Muscle of back (tissue), 11 donors: ENCODE data around the gene GDPD3. TPM values are rescaled to one million over a fixed set of nuclear protein-coding genes. Genes with fewer than 3 reads are reported as not detected.

ENCODE experiments used
- DNase-seq, 3 donors: peaks; one replicate each; pipeline versions ENCODE4 v3.0.0 to v3.0.0-alpha.2; 2013
- polyA plus RNA-seq, 10 donors: library from polyadenylated mRNA; unstranded; fragments of 120-200 nt; gene quantifications; one replicate each; pipeline ENCODE4 v1.2.1, GENCODE V29; 2013; ENCODE audit not compliant: insufficient read length in 10 of 10

The GDPD3 gene
- polyA plus RNA-seq, 10 donors: 3.9 to 9.5 (median 5.3) TPM

DNA sequence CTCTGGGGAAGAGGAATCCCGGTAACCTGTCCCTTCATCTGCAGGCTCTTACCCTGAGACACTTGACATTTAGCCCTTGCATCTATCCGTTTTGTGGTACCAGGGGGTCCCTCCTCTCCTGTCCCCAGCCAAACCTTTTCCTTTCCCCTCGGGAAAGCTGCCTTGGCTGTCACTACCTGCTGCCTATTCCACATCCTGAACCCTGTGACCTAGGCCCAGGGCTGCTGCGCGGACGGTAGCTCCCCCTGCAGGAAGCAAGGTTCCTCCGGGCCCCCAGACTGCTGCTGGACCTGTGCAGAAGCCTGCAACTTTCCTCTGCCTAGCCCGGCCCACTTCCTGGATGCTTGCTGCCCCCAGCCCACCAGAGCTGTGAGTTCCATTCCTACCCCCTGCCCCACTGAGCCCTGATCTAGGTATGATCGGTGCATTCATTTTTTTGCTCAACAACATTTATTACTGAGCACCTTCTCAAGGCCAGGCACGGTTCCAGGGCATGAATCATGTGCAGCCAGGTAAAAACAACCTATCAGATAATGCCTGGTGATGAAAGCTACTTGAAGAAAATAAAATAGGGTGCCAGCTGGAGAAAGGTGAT lies 58.3 kb downstream of the GDPD3 start:
- no peak for DNase-seq

Other genes with a start within 250 kb of the GDPD3 start
- 1 to 10 TPM in 9 of 10 donors, under 1 TPM in 1; 0.87 to 4.2 (median 1.8) TPM for gene SEZ6L2, start 214.0 kb downstream of the GDPD3 start, polyA plus RNA-seq
- gene ASPHD1, start 213.0 kb downstream of the GDPD3 start, polyA plus RNA-seq: under 1 TPM; 0.19 to 0.79 (median 0.46) TPM
- 10 to 100 TPM in 5 of 10 donors, 1 to 10 TPM in 5; 7.8 to 14.5 (median 9.9) TPM for gene KCTD13, start 187.3 kb downstream of the GDPD3 start, polyA plus RNA-seq
- gene TMEM219, start 151.5 kb downstream of the GDPD3 start, polyA plus RNA-seq: 10 to 100 TPM; 54.7 to 68.3 (median 61.6) TPM
- 10 to 100 TPM; 25.1 to 39.2 (median 32.9) TPM for gene TAOK2, start 139.7 kb downstream of the GDPD3 start, polyA plus RNA-seq
- 10 to 100 TPM in 9 of 10 donors, 1 to 10 TPM in 1; 9.5 to 19.3 (median 12.7) TPM for gene HIRIP3, start 117.9 kb downstream of the GDPD3 start, polyA plus RNA-seq
- gene INO80E, start 117.3 kb downstream of the GDPD3 start, polyA plus RNA-seq: 10 to 100 TPM; 26.6 to 41.4 (median 30.4) TPM
- 1 to 10 TPM in 4 of 10 donors, under 1 TPM in 6; 0.48 to 1.8 (median 0.92) TPM for gene DOC2A, start 102.5 kb downstream of the GDPD3 start, polyA plus RNA-seq
- not detected for gene C16orf92, start 90.3 kb downstream of the GDPD3 start, polyA plus RNA-seq
- gene TLCD3B, start 82.3 kb downstream of the GDPD3 start, polyA plus RNA-seq: 1 to 10 TPM in 3 of 10 donors, under 1 TPM in 7; 0.44 to 1.9 (median 0.95) TPM
- 1,000 to 10,000 TPM; 1,170 to 2,766 (median 2,118) TPM for gene ALDOA, start 47.8 kb downstream of the GDPD3 start, polyA plus RNA-seq
- gene PPP4C, start 37.5 kb downstream of the GDPD3 start, polyA plus RNA-seq: 10 to 100 TPM; 44.3 to 78.8 (median 57.1) TPM
- gene TBX6, start 21.6 kb downstream of the GDPD3 start, polyA plus RNA-seq: under 1 TPM; 0.32 to 0.82 (median 0.56) TPM
- 10 to 100 TPM; 22.6 to 34.3 (median 27.0) TPM for gene YPEL3, start 17.3 kb downstream of the GDPD3 start, polyA plus RNA-seq
- 10 to 100 TPM; 35.8 to 50.2 (median 44.2) TPM for gene MAPK3, start 9.7 kb upstream of the GDPD3 start, polyA plus RNA-seq
- gene CORO1A, start 70.1 kb upstream of the GDPD3 start, polyA plus RNA-seq: 10 to 100 TPM; 10.2 to 65.9 (median 16.0) TPM
- gene BOLA2B, start 80.1 kb upstream of the GDPD3 start, polyA plus RNA-seq: 10 to 100 TPM; 14.1 to 35.4 (median 23.4) TPM
- gene SLX1A, start 80.3 kb upstream of the GDPD3 start, polyA plus RNA-seq: 10 to 100 TPM; 10.4 to 24.7 (median 15.7) TPM
- 1 to 10 TPM; 1.5 to 6.4 (median 2.9) TPM for gene SULT1A3, start 85.7 kb upstream of the GDPD3 start, polyA plus RNA-seq
- 10 to 100 TPM in 4 of 10 donors, 1 to 10 TPM in 6; 1.9 to 29.3 (median 4.3) TPM for gene NPIPB13, start 134.9 kb upstream of the GDPD3 start, polyA plus RNA-seq
- gene CD2BP2, start 241.8 kb upstream of the GDPD3 start, polyA plus RNA-seq: 10 to 100 TPM; 28.4 to 43.0 (median 33.1) TPM